Bronchus fibroblast of lung (primary cell): Measurements from ENCODE around the gene FBXO47. TPM values are rescaled to one million over a fixed set of nuclear protein-coding genes. Genes with fewer than 3 reads are reported as not detected.

Experiments used
- total RNA-seq: library from RNA; depleted of rRNA; stranded (reverse); fragments of >200 nt; gene quantifications from 2 replicates; pipeline ENCODE4 v1.2.3, GENCODE V29; 2015

Gene FBXO47, protein sequence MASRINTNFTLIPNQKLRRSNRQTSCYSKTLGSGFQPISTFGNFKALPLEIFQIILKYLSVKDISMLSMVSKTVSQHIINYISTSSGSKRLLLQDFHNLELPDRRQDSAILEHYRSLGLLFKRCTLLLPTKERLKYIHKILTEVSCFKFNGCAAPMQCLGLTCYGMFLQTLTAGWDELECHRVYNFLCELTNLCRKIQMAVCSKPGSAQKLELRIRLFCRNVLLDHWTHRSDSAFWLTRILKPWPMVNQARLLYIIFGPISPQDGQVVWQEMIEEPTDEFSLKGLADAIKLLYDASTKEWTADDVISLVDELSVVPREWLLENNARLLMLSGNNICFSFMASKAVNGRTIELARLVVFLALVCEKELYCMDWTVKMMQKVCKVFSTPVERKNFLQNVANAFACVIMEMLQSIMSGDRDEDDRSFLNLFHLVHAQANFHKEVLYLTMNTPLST
- total RNA-seq, result under 0.01 TPM in 1 of 2 replicates, not detected in the other

DNA sequence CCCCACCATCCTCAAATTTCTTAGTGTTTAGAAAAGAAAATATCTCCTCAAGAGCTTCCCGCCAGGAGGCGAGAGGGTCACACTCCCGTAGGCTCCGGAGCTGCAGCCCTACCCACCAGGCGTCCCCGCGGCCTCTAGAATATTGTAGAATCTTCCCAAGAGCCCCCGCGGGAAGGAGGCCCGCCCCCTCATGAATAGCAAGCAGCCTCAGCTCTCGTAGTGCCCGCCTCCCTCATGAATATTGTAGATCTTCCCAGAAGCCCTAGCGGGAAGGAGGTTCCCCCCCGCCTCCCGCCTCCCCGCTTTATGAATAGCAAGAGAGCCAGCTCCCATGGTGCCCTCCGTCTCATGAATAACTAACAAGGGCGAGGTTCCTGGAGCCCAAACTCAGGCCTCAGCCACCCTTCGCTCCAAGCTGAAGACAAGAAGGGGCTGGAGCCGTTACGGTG lies at the start of gene FBXO47:
Gene FBXO47 (minus strand): TSS at position 114 of the 449 bp plus-strand sequence. CDS start 4,378 bp downstream, outside the sequence.

DNA sequence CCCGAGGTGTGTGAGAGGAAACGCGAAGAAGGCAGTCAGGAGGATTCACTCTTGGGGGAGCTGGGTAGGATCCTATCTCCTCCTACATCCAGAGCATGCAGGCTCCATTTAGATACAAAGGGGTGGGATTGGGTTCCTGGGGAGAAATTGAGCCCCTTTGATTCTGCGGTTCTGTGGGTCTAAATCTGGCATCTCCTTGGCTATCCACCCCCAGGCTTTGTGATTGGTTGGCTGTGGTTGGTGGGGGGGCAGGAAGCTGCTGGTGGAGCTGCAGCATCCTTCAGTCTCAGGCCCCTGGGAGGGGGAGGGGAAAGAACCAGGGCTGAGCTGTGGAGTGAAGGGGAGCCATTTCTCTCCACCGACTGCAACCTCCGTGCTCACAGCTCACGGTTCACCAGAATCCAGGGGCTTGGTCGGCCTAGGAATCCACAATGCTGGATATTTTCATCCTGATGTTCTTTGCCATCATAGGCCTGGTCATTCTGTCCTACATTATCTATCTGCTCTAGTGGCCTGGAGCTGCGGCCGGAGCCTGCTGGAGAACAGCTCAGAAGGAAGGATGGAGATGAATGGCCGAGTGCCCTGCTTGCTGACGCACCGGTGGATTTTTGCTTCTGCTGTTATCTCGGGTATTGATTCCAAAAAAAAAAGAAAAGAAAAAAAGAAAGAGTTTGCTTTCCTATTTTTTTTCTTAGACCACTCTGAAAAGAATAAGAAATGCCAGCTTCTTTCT lies 41.8 kb downstream of the FBXO47 start, which contains the start of gene LASP1NB:
Gene LASP1NB (plus strand): TSS at position 352 of the 733 bp plus-strand sequence.

Other genes with a start within 250 kb of the FBXO47 start
- gene CISD3, start 237.1 kb downstream of the FBXO47 start, total RNA-seq, result 15.1 and 15.6 TPM in 2 replicates
- 2.9 and 3.6 TPM in 2 replicates for gene PCGF2, start 219.1 kb downstream of the FBXO47 start, total RNA-seq
- gene PSMB3, start 214.7 kb downstream of the FBXO47 start, total RNA-seq, result 405 and 439 TPM in 2 replicates
- gene PIP4K2B, start 167.8 kb downstream of the FBXO47 start, total RNA-seq, result 43.4 and 46.9 TPM in 2 replicates
- gene CWC25, start 142.1 kb downstream of the FBXO47 start, total RNA-seq, result 7.6 and 10.0 TPM in 2 replicates
- gene RPL23, start 113.7 kb downstream of the FBXO47 start, total RNA-seq, result 1,562 and 1,691 TPM in 2 replicates
- gene LASP1, start 97.3 kb downstream of the FBXO47 start, total RNA-seq, result 260 and 290 TPM in 2 replicates
- gene PLXDC1, start 184.2 kb upstream of the FBXO47 start, total RNA-seq, result under 0.01 and 0.15 TPM in 2 replicates
- not detected in 2 replicates for gene ARL5C, start 198.8 kb upstream of the FBXO47 start, total RNA-seq
- 3.9 and 4.3 TPM in 2 replicates for gene CACNB1, start 230.3 kb upstream of the FBXO47 start, total RNA-seq
- gene RPL19, start 232.9 kb upstream of the FBXO47 start, total RNA-seq, result 2,902 and 3,012 TPM in 2 replicates